WTC11 (cell line): Measurements from ENCODE around the gene SLC38A3.

ENCODE experiments used
- ZNF121 ChIP-seq: sonication (generic); formaldehyde crosslinking; IDR thresholded peaks from 2 replicates; pipeline ENCODE4 v1.8.0; 2023; ENCODE audit warnings: missing genetic modification reagents
- TF ChIP-seq, protein P1 (sequence below): fragments of 200-600 bp; IDR thresholded peaks from 2 replicates; pipeline ENCODE4 v1.8.0; 2022; ENCODE audit warnings: antibody characterized with exemption

DNA sequence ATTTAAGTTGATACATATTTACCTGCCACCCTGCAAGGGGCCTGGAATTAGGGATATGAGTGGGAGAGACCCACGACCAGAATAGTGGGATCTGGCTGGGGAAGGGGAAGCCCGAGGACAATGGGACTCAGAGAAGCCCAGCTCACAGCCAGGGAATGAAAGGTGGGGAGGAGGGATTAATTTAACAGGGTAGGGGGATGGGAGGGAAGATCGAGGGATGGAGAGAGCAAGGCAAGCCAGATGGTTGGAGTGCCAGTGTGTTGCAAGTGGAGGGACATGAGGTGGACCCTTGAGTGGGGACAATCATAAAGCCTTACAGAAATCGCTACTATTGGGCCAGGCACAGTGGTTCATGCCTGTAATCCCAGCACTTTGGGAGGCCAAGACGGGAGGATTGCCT lies 26.5 kb downstream of the SLC38A3 start:
- TF ChIP-seq, protein P1, sequence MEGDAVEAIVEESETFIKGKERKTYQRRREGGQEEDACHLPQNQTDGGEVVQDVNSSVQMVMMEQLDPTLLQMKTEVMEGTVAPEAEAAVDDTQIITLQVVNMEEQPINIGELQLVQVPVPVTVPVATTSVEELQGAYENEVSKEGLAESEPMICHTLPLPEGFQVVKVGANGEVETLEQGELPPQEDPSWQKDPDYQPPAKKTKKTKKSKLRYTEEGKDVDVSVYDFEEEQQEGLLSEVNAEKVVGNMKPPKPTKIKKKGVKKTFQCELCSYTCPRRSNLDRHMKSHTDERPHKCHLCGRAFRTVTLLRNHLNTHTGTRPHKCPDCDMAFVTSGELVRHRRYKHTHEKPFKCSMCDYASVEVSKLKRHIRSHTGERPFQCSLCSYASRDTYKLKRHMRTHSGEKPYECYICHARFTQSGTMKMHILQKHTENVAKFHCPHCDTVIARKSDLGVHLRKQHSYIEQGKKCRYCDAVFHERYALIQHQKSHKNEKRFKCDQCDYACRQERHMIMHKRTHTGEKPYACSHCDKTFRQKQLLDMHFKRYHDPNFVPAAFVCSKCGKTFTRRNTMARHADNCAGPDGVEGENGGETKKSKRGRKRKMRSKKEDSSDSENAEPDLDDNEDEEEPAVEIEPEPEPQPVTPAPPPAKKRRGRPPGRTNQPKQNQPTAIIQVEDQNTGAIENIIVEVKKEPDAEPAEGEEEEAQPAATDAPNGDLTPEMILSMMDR, result no peak
- no peak for TF ChIP-seq ZNF121
